ENCODE results near the gene NHERF2.

NHERF2 gene

GRCh38 chr16:2086106-2086742, 59.5 kb downstream of the NHERF2 start:
- Mint-ChIP-seq H3K27me3 (no peaks in the 10 kb centered on the region), H3K9me3 (no peaks in the 10 kb centered on the region), H3K4me3 (no peak overlapping the region), H3K4me1 (peaks cover 4% of the 10 kb centered on the region), H3K27ac (ENCODE audit: low read depth) (peak overlapping the region; percentile 22), H3K36me3 (ENCODE audit: insufficient read depth) (peaks cover 12% of the 10 kb centered on the region)
- DNase-seq (ENCODE audit: low spot score in 2 of 2) (no peak), ATAC-seq (replicated peaks; ENCODE audit: extremely low read depth, poor library complexity, severe bottlenecking) (no peak)

- H3K36me3 Mint-ChIP-seq (ENCODE audit: insufficient read depth) = peaks cover 10% of the 10 kb centered on the region
- no peak for DNase-seq (ENCODE audit: low spot score in 2 of 2)
- ATAC-seq (replicated peaks; ENCODE audit: extremely low read depth, poor library complexity, severe bottlenecking) = no peak
- no peak overlapping the region for H3K27ac Mint-ChIP-seq (ENCODE audit: low read depth)
- H3K9me3 Mint-ChIP-seq = no peaks in the 10 kb centered on the region
- H3K4me1 Mint-ChIP-seq = peaks cover 4% of the 10 kb centered on the region
- H3K4me3 Mint-ChIP-seq = no peak overlapping the region
- no peaks in the 10 kb centered on the region for H3K27me3 Mint-ChIP-seq
Observed at GRCh38 chr16:2086812-2087747, 60.4 kb downstream of the NHERF2 start.

- Mint-ChIP-seq H3K36me3 (ENCODE audit: insufficient read depth) (peaks cover 10% of the 10 kb centered on the region), H3K4me1 (no peaks in the 10 kb centered on the region), H3K9me3 (no peaks in the 10 kb centered on the region), H3K27me3 (no peaks in the 10 kb centered on the region), H3K27ac (ENCODE audit: low read depth) (no peak overlapping the region), H3K4me3 (no peak overlapping the region)
- ATAC-seq (replicated peaks; ENCODE audit: extremely low read depth, poor library complexity, severe bottlenecking) (no peak), DNase-seq (ENCODE audit: low spot score in 2 of 2) (no peak)
Observed at GRCh38 chr16:2087748-2088631, 61.3 kb downstream of the NHERF2 start.

All from central memory CD8-positive, alpha-beta T cell (primary cell).